Prostate gland (tissue), 2 donors: ENCODE measurements around the gene MIXL1.

ENCODE experiments used
- POLR2A ChIP-seq: fragments of 450-650 bp; IDR thresholded peaks from one replicate; pipeline ENCODE4 v1.6.1; 2016; ENCODE audit warnings: antibody characterized with exemption, mild to moderate bottlenecking
- POLR2AphosphoS5 ChIP-seq: sonication (generic); formaldehyde crosslinking; IDR thresholded peaks from one replicate; pipeline ENCODE4 v1.6.1; 2017; ENCODE audit warnings: antibody characterized with exemption
- TF ChIP-seq, protein P1 (sequence below), 4 experiments: fragments of 200-600 bp in 2 of 4; fragments of 450-650 bp in 2 of 4; sonication (generic) in 2 of 4; IDR thresholded peaks; 1 replicate in 3 of 4; 2 replicates in 1 of 4; pipeline ENCODE4 v1.5.1; 2016 to 2019; ENCODE audit warnings: antibody characterized with exemption in 4 of 4, mild to moderate bottlenecking in 2 of 4, moderate library complexity in 2 of 4

GRCh38 chr1:226187019-226187322 lies 36.5 kb upstream of the MIXL1 start:
- TF ChIP-seq, protein P1, sequence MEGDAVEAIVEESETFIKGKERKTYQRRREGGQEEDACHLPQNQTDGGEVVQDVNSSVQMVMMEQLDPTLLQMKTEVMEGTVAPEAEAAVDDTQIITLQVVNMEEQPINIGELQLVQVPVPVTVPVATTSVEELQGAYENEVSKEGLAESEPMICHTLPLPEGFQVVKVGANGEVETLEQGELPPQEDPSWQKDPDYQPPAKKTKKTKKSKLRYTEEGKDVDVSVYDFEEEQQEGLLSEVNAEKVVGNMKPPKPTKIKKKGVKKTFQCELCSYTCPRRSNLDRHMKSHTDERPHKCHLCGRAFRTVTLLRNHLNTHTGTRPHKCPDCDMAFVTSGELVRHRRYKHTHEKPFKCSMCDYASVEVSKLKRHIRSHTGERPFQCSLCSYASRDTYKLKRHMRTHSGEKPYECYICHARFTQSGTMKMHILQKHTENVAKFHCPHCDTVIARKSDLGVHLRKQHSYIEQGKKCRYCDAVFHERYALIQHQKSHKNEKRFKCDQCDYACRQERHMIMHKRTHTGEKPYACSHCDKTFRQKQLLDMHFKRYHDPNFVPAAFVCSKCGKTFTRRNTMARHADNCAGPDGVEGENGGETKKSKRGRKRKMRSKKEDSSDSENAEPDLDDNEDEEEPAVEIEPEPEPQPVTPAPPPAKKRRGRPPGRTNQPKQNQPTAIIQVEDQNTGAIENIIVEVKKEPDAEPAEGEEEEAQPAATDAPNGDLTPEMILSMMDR (IDR thresholded peaks at IDR 0.05), result peak in 1 of 4 experiments; percentile 0
- TF ChIP-seq POLR2AphosphoS5 (no peak), POLR2A (no peak)
